ENCODE measurements around the gene PODNL1. TPM values are rescaled to one million over a fixed set of nuclear protein-coding genes. Genes with fewer than 3 reads are reported as not detected.

Gene PODNL1
- total and polyA plus RNA-seq, 2 of the 13 experiments (the other 11 are each of a cell fraction or from before 2014, with no cell fraction given) = 0.18 TPM; not detected in 1

GRCh38 chr19:13905634-13906520, 32.3 kb downstream of the PODNL1 start, which contains the start of the genes BRME1 and CC2D1A:
TSS of gene BRME1 (minus strand) at chr19:13906117. CDS start at chr19:13904892, 1,225 bp downstream.
TSS of gene CC2D1A (plus strand) at chr19:13906201. CDS start at chr19:13906442, 241 bp downstream.
- no TSS peak for BruUV-seq (replicated peaks)
- POLR2A ChIA-PET = interaction anchor here (1.0 kb wide), 1 partner anchor 59 kb away, joined by 3 read pairs; no protein-coding TSS in a partner anchor
- intact Hi-C loops (cut with micrococcal nuclease; ENCODE audit: unreplicated experiment) = loop anchor here (2.0 kb wide), 1 partner anchor 117 kb away; no protein-coding TSS in a partner anchor
- TF ChIP-seq RFX3 (CRISPR knock-in tag; IDR thresholded peaks at IDR 0.05) (no peak), ZNF350 (CRISPR knock-in tag; IDR thresholded peaks at IDR 0.05; ENCODE audit: borderline replicate concordance, low read depth) (peak; percentile 68), TAF1 (CRISPR knock-in tag; IDR thresholded peaks at IDR 0.05) (peak; percentile 70), POLR2AphosphoS2 (IDR thresholded peaks at IDR 0.05; ENCODE audit: low read depth, low read length) (no peak), CREM (IDR thresholded peaks at IDR 0.05) (no peak), CREM (CRISPR knock-in tag; IDR thresholded peaks at IDR 0.05) (no peak), BORCS8-MEF2B (CRISPR knock-in tag; IDR thresholded peaks at IDR 0.05) (peak; percentile 95), ZBTB26 (CRISPR knock-in tag; IDR thresholded peaks at IDR 0.05; ENCODE audit: borderline replicate concordance) (peak; percentile 15; the same call in 1 of the 2 replicates), E2F2 (CRISPR knock-in tag; IDR thresholded peaks at IDR 0.05; ENCODE audit: borderline replicate concordance) (peak; percentile 69; the same call in 1 of the 2 replicates), ZNF333 (CRISPR knock-in tag; IDR thresholded peaks at IDR 0.05; ENCODE audit: borderline replicate concordance) (peak; percentile 88; the same call in 1 of the 2 replicates), ZNF160 (CRISPR knock-in tag; IDR thresholded peaks at IDR 0.05) (0 out of 2 replicates have a peak, but pooled peaks have one; percentile 55), RXRA (CRISPR knock-in tag; IDR thresholded peaks at IDR 0.05) (peak; percentile 75), ZKSCAN5 (CRISPR knock-in tag; IDR thresholded peaks at IDR 0.05) (no peak), ZNF790 (CRISPR knock-in tag; IDR thresholded peaks at IDR 0.05; ENCODE audit: borderline replicate concordance) (peak; percentile 90), SMAD9 (CRISPR knock-in tag; IDR thresholded peaks at IDR 0.05) (no peak), CHD4 (IDR thresholded peaks at IDR 0.05; ENCODE audit: borderline replicate concordance, low read length) (no peak), SKIL (CRISPR knock-in tag; IDR thresholded peaks at IDR 0.05; ENCODE audit: borderline replicate concordance) (peak; percentile 29; the same call in 1 of the 2 replicates), TIGD3 (CRISPR knock-in tag; IDR thresholded peaks at IDR 0.05; ENCODE audit: borderline replicate concordance) (0 out of 2 replicates have a peak, but pooled peaks have one; percentile 40)

More at GRCh38 chr19:13905634-13906520, 32.3 kb downstream of the PODNL1 start, which contains the start of the genes BRME1 and CC2D1A:
- peaks cover 0 to 4% of the 10 kb centered on the region in 2 experiments; a peak in 1 of 5 replicates for H3K36me3 ChIP-seq (replicated peaks in 1 of 2; ENCODE audit: control insufficient read depth in 1 of 2, insufficient read depth in 2 of 2, low read length in 2 of 2)
- H3K4me2 ChIP-seq (ENCODE audit: low read depth, low read length) = peak within 1 kb of the TSS; percentile 84
- peak within 1 kb of the TSS; percentile 81 to 92 (median 90) for H3K4me3 ChIP-seq (replicated peaks in 1 of 3; ENCODE audit: insufficient read depth in 1 of 3, low read depth in 2 of 3, low read length in 3 of 3)
- 37% methylated on average over 43 of the region's 86 CpGs for WGBS (ENCODE audit: low lambda C conversion rate)
- no peak within 1 kb of the TSS for H2AFZ ChIP-seq (ENCODE audit: low read length)
- peak within 1 kb of the TSS; percentile 85 for H3K9ac ChIP-seq (ENCODE audit: insufficient read depth, low read depth, low read length)
- H3K27me3 ChIP-seq (ENCODE audit: control insufficient read depth in 1 of 2, insufficient read depth in 2 of 2, low read length in 2 of 2) = no peaks in the 10 kb centered on the region
- DNase-seq (ENCODE audit: low spot score) (peak; percentile 76), FAIRE-seq (no peak), ATAC-seq (peak; percentile 98)
- in situ Hi-C loops (cut with HindIII; ENCODE audit: extremely low pct_ligation_motif_present, low pct_unique_long_range_greater_than_20kb) = no loop called here
- H4K20me1 ChIP-seq (ENCODE audit: insufficient read depth, low read length) = no peaks in the 10 kb centered on the region
- no peaks in the 10 kb centered on the region for H3K79me2 ChIP-seq (ENCODE audit: insufficient read depth, low read length)
- H3K4me1 ChIP-seq (ENCODE audit: insufficient read depth, low read length) = peaks cover 24% of the 10 kb centered on the region
- H3K27ac ChIP-seq (ENCODE audit: extremely low read length, insufficient read depth, low read length) = peak within 1 kb of the TSS; percentile 73
- H3K9me3 ChIP-seq (ENCODE audit: low read length) = no peaks in the 10 kb centered on the region
- CTCF ChIA-PET (ENCODE audit: low intra/inter-chr PET ratio, low total read pairs) = no interaction called here
